ENCODE results near the gene NAA50. TPM values are rescaled to one million over a fixed set of nuclear protein-coding genes. Genes with fewer than 3 reads are reported as not detected.

Gene NAA50
- total RNA-seq, 4 donors from 2014 or later, result 55.7 to 116 (median 82.7) TPM

- TF ChIP-seq POLR2A (IDR thresholded peaks at IDR 0.05), result no peak
- no peak for TF ChIP-seq POLR2AphosphoS5 (IDR thresholded peaks at IDR 0.05)
- TF ChIP-seq CTCF (IDR thresholded peaks at IDR 0.05), result no peak
- TF ChIP-seq EP300 (IDR thresholded peaks at IDR 0.05; ENCODE audit: low read depth), result no peak
- in situ Hi-C loops (cut with MboI; ENCODE audit: low pct_ligation_motif_present in 1 of 4, low pct_unique_long_range_greater_than_20kb in 1 of 4, low sequenced_read_pairs in 3 of 4) (no loop called here), intact Hi-C loops (cut with DNase I; ENCODE audit: low total_unique reads) (no loop called here)
- H3K27ac ChIP-seq, result no peak overlapping the region
- no peaks in the 10 kb centered on the region for H3K36me3 ChIP-seq
- no peak for DNase-seq
- H3K4me1 ChIP-seq, result peaks cover 3 to 37% (median 13%) of the 10 kb centered on the region in 4 donors
- WGBS, 2 donors (ENCODE audit: low coverage in 1 of 2), result 62% methylated on average over 3 of the region's 3 CpGs
- H3K27me3 ChIP-seq, result no peaks in the 10 kb centered on the region
- no peak overlapping the region for H3K4me3 ChIP-seq
- no peaks in the 10 kb centered on the region for H3K9me3 ChIP-seq
These were observed 27.3 kb upstream of the NAA50 start for GRCh38 chr3:113773381-113773780.

- peaks cover 3 to 31% (median 11%) of the 10 kb centered on the region in 4 donors for H3K4me1 ChIP-seq
- no peak overlapping the region for H3K27ac ChIP-seq
- H3K27me3 ChIP-seq, result no peaks in the 10 kb centered on the region
- H3K36me3 ChIP-seq, result no peaks in the 10 kb centered on the region
- in situ Hi-C loops (cut with MboI; ENCODE audit: low pct_ligation_motif_present in 1 of 4, low pct_unique_long_range_greater_than_20kb in 1 of 4, low sequenced_read_pairs in 3 of 4), result no loop called here
- intact Hi-C loops (cut with DNase I; ENCODE audit: low total_unique reads), result no loop called here
- H3K4me3 ChIP-seq, result no peak overlapping the region
- no peaks in the 10 kb centered on the region for H3K9me3 ChIP-seq
- TF ChIP-seq CTCF (IDR thresholded peaks at IDR 0.05) (no peak), POLR2A (IDR thresholded peaks at IDR 0.05) (no peak), EP300 (IDR thresholded peaks at IDR 0.05; ENCODE audit: low read depth) (no peak), POLR2AphosphoS5 (IDR thresholded peaks at IDR 0.05) (no peak)
- DNase-seq, result no peak
These were observed 25.9 kb upstream of the NAA50 start for GRCh38 chr3:113771993-113772392.

GRCh38 chr3:113769551-113769950, 23.5 kb upstream of the NAA50 start:
- Histone ChIP-seq H3K4me3 (no peak overlapping the region), H3K9me3 (no peaks in the 10 kb centered on the region), H3K27ac (no peak overlapping the region), H3K27me3 (no peaks in the 10 kb centered on the region), H3K36me3 (no peaks in the 10 kb centered on the region), H3K4me1 (peaks cover 0 to 17% (median 4%) of the 10 kb centered on the region in 4 donors)
- no peak for TF ChIP-seq EP300 (IDR thresholded peaks at IDR 0.05; ENCODE audit: low read depth)
- TF ChIP-seq CTCF (IDR thresholded peaks at IDR 0.05), result no peak
- no peak for TF ChIP-seq POLR2AphosphoS5 (IDR thresholded peaks at IDR 0.05)
- TF ChIP-seq POLR2A (IDR thresholded peaks at IDR 0.05), result no peak
- intact Hi-C loops (cut with DNase I; ENCODE audit: low total_unique reads) (no loop called here), in situ Hi-C loops (cut with MboI; ENCODE audit: low pct_ligation_motif_present in 1 of 4, low pct_unique_long_range_greater_than_20kb in 1 of 4, low sequenced_read_pairs in 3 of 4) (no loop called here)
- DNase-seq, result no peak

- H3K27me3 ChIP-seq, result no peaks in the 10 kb centered on the region
- H3K36me3 ChIP-seq, result no peaks in the 10 kb centered on the region
- peaks cover 0 to 6% (median 4%) of the 10 kb centered on the region in 4 donors for H3K4me1 ChIP-seq
- no peak for DNase-seq
- TF ChIP-seq POLR2AphosphoS5 (IDR thresholded peaks at IDR 0.05) (no peak), EP300 (IDR thresholded peaks at IDR 0.05; ENCODE audit: low read depth) (no peak), CTCF (IDR thresholded peaks at IDR 0.05) (no peak), POLR2A (IDR thresholded peaks at IDR 0.05) (no peak)
- H3K4me3 ChIP-seq, result no peak overlapping the region
- WGBS, 2 donors (ENCODE audit: low coverage in 1 of 2), result 91 to 100% methylated on average over 2 of the region's 2 CpGs
- H3K9me3 ChIP-seq, result no peaks in the 10 kb centered on the region
- H3K27ac ChIP-seq, result no peak overlapping the region
- intact Hi-C loops (cut with DNase I; ENCODE audit: low total_unique reads), result no loop called here
- in situ Hi-C loops (cut with MboI; ENCODE audit: low pct_ligation_motif_present in 1 of 4, low pct_unique_long_range_greater_than_20kb in 1 of 4, low sequenced_read_pairs in 3 of 4), result no loop called here
These were observed 18.6 kb upstream of the NAA50 start for GRCh38 chr3:113764698-113765097.
